Measurements from ENCODE around the gene RINL.
"Not testable (repeated sequence)": the region's sequence is repeated elsewhere in the genome, so short reads cannot be mapped to it uniquely, and the experiment has no call there.

Gene RINL

GRCh38 chr19:38867171-38867780 lies 10.8 kb downstream of the RINL start:
- DNase-seq (ENCODE audit: low read depth), result no peak
- no peak overlapping the region for H3K4me3 ChIP-seq (ENCODE audit: control insufficient read depth, low read depth, low read length)
- TF ChIP-seq CTCF (conservative IDR thresholded peaks at IDR 0.05; ENCODE audit: control insufficient read depth, insufficient read depth, low read depth, low read length), result no peak

- no peak overlapping the region for H3K4me3 ChIP-seq (ENCODE audit: control insufficient read depth, low read depth, low read length)
- TF ChIP-seq CTCF (conservative IDR thresholded peaks at IDR 0.05; ENCODE audit: control insufficient read depth, insufficient read depth, low read depth, low read length), result no peak
- DNase-seq (ENCODE audit: low read depth), result peak; percentile 20
Measured at GRCh38 chr19:38862321-38863059, 15.6 kb downstream of the RINL start.

- H3K4me3 ChIP-seq (ENCODE audit: control insufficient read depth, low read depth, low read length), result no peak overlapping the region
- DNase-seq (ENCODE audit: low read depth), result no peak
- no peak for TF ChIP-seq CTCF (conservative IDR thresholded peaks at IDR 0.05; ENCODE audit: control insufficient read depth, insufficient read depth, low read depth, low read length)
Measured at GRCh38 chr19:38861368-38861767, 16.7 kb downstream of the RINL start.

GRCh38 chr19:38859631-38860204 lies 18.4 kb downstream of the RINL start:
- not testable (repeated sequence) for DNase-seq (ENCODE audit: low read depth); H3K4me3 ChIP-seq (ENCODE audit: control insufficient read depth, low read depth, low read length)

- H3K4me3 ChIP-seq (ENCODE audit: control insufficient read depth, low read depth, low read length), result no peak overlapping the region
- TF ChIP-seq CTCF (conservative IDR thresholded peaks at IDR 0.05; ENCODE audit: control insufficient read depth, insufficient read depth, low read depth, low read length), result no peak
- DNase-seq (ENCODE audit: low read depth), result no peak
Measured at GRCh38 chr19:38856813-38857212, 21.3 kb downstream of the RINL start.

- DNase-seq (ENCODE audit: low read depth); H3K4me3 ChIP-seq (ENCODE audit: control insufficient read depth, low read depth, low read length): not testable (repeated sequence)
Measured at GRCh38 chr19:38855751-38856150, 22.3 kb downstream of the RINL start.

GRCh38 chr19:38854961-38855360 lies 23.1 kb downstream of the RINL start:
- not testable (repeated sequence) for DNase-seq (ENCODE audit: low read depth); H3K4me3 ChIP-seq (ENCODE audit: control insufficient read depth, low read depth, low read length)

- no peak for DNase-seq (ENCODE audit: low read depth)
- H3K4me3 ChIP-seq (ENCODE audit: control insufficient read depth, low read depth, low read length), result no peak overlapping the region
- TF ChIP-seq CTCF (conservative IDR thresholded peaks at IDR 0.05; ENCODE audit: control insufficient read depth, insufficient read depth, low read depth, low read length), result no peak
Measured at GRCh38 chr19:38853214-38853613, 24.9 kb downstream of the RINL start.

Measured in fibroblast of mammary gland (primary cell).